Fibroblast of mammary gland (primary cell): Measurements from ENCODE around the gene PEX14.

Experiments
- DNase-seq: peaks from one replicate; pipeline ENCODE4 v3.0.0-alpha.2; 2010; ENCODE audit warnings: low read depth
- H3K4me3 ChIP-seq: 2 replicates; pipeline ENCODE4 v1.5.1; 2011; ENCODE audit warnings: low read depth, mild to moderate bottlenecking, low read length, moderate library complexity; ENCODE audit not compliant: control insufficient read depth
- TF ChIP-seq, protein P1 (sequence below): conservative IDR thresholded peaks from 2 replicates; pipeline ENCODE4 v1.5.1; 2011; ENCODE audit warnings: low read depth, low read length, inconsistent platforms; ENCODE audit not compliant: control insufficient read depth, insufficient read depth

PEX14 gene

DNA sequence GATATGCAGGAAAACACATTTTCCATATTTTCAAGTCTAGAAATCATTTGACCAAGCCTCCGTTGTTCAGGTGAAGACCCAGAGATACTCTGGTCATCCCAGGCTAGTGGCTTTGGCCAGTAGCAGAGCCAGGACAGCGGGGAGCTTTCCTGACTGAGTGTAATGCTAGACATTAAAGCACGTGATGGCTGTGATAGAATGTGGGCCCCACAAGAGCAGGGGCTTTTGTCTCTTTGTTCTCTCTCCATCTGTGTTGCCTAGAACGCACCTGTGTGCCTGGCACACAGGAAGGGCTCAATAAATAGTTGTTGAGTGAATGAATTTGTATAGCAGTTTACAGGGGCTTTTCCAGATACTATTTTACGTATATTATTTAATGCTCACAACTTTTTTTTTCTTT is 34.0 kb upstream of the PEX14 start:
- H3K4me3 ChIP-seq, result no peak overlapping the region
- TF ChIP-seq, protein P1, sequence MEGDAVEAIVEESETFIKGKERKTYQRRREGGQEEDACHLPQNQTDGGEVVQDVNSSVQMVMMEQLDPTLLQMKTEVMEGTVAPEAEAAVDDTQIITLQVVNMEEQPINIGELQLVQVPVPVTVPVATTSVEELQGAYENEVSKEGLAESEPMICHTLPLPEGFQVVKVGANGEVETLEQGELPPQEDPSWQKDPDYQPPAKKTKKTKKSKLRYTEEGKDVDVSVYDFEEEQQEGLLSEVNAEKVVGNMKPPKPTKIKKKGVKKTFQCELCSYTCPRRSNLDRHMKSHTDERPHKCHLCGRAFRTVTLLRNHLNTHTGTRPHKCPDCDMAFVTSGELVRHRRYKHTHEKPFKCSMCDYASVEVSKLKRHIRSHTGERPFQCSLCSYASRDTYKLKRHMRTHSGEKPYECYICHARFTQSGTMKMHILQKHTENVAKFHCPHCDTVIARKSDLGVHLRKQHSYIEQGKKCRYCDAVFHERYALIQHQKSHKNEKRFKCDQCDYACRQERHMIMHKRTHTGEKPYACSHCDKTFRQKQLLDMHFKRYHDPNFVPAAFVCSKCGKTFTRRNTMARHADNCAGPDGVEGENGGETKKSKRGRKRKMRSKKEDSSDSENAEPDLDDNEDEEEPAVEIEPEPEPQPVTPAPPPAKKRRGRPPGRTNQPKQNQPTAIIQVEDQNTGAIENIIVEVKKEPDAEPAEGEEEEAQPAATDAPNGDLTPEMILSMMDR, result no peak
- no peak for DNase-seq

DNA sequence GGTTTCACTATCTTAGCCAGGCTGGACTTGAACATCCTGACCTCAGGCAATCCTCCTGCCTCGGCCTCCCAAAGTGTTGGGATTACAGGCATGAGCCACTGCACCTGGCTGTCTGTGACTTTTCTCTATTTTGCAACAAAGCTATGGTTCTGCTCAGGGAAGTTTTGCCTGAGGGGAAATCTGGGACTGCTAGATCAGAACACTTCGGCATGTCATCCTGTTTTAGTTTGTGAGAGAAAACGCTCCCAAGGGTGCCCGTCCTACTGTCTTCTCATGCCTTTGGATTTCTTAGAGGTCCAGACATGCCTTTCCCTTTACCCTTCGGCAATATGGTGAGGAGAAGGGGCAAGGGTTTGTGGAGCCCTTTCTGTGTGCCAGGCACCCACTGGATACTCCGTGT is 30.5 kb upstream of the PEX14 start:
- DNase-seq, result no peak
- H3K4me3 ChIP-seq, result no peak overlapping the region
- TF ChIP-seq, protein P1, result no peak

DNA sequence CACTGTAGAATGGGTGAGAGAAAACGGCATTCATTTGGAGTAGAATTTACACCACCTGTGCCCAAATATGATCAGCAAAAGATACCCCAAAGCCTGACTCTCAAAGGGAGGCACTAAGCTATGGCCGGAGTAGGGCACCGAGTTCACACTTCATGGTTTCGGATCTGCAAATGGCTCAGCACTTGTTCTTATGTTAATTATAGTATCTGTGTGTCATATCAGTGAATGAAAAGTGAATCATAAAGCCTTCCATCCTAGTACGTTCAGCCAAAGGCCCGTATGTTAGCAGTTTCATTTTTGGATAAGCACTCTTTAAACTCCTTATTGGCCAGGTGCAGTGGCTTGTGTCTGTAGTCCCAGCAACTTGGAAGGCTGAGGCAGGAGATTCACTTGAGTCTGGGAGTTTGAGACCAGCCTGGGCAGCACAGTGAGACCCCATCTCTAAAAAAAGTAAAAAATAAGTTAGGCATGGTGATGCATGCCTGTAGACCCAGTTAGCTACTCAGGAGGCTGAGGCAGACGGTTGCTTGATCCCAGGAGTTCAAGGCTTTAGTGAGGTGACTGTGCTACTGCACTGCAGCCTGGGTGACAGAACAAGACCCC is 29.9 kb upstream of the PEX14 start:
- no peak for DNase-seq
- no peak overlapping the region for H3K4me3 ChIP-seq
- TF ChIP-seq, protein P1, result no peak

DNA sequence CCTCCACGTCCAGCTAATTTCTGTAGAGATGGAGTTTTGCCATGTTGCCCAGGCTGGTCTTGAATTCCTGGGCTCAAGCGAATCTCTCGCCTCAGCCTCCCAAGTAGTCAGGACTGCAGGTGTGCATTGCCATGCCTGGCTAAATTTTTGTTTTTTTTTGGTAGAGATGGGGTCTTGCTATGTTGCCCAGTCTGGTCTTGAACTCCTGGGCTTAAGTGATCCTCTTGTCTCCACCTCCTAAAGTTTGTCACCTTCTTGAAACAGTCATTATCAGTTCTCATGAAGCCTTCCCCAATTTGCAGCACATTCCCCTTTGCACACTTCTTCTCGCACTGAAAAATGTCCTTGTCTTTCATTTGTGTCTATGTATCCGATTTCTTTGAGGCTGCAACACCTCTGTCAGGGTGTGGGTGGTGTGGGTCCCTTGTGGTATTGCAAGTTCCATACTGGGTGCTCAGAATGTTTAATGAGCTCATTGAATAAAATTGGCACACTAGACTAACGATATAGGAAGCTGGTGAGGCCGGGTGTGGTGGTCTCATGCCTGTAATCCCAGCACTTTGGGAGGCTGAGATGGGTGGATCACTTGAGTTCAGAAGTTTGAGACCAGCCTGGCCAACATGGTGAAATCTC is 27.8 kb upstream of the PEX14 start:
- no peak for DNase-seq
- TF ChIP-seq, protein P1, result no peak
- no peak overlapping the region for H3K4me3 ChIP-seq

DNA sequence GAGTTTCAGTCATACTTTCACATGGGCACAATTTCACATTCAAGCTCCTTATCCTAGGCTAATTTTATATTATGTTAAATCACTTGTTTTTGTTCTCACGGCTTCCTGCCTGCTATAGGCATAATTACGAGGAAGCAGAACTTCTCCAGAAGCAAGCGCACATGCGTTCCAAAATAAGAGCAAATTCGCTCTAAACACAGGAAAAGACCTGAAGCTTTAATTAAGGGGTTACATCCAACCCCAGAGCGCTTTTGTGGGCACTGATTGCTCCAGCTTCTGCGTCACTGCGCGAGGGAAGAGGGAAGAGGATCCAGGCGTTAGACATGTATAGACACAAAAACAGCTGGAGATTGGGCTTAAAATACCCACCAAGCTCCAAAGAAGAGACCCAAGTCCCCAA is 25.0 kb upstream of the PEX14 start, which contains the start of gene CORT:
TSS of gene CORT (plus strand) at position 281 of the 400 bp plus-strand sequence. CDS start 193 bp downstream, outside the sequence.
- no peak for DNase-seq
- no peak within 1 kb of the TSS for H3K4me3 ChIP-seq
- TF ChIP-seq, protein P1, result no peak

DNA sequence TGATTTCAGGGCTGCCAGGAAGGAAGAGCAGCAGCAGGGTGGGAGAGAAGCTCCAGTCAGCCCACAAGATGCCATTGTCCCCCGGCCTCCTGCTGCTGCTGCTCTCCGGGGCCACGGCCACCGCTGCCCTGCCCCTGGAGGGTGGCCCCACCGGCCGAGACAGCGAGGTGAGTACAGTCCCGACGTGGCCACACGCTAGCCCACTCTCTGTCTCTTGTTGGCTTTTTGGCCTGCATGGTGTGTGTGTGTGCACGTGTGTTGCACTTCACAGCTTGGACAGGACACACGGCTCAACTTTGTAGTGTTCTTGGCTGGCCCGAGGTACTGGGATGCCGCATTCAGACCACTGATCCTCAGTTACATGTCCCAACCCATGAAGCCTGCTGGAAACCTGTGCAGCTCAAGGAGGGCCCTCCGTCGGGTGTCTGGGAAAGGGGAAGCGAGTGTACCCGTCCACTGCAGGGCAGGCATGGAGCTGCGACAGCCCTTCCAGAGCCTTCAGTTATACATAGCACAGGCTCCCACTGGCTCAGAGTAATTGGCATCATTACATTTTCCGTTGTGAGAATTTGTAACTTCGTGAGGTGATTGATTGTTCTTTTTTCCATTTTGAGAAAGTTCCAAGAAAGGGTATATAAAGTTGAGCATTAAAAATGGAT is 24.5 kb upstream of the PEX14 start:
- TF ChIP-seq, protein P1, result no peak
- DNase-seq, result no peak

More for the DNA sequence above, 24.5 kb upstream of the PEX14 start:
- H3K4me3 ChIP-seq, result no peak overlapping the region
